ENCODE data around the gene CHAF1A. TPM values are rescaled to one million over a fixed set of nuclear protein-coding genes. Genes with fewer than 3 reads are reported as not detected.

The CHAF1A gene, protein sequence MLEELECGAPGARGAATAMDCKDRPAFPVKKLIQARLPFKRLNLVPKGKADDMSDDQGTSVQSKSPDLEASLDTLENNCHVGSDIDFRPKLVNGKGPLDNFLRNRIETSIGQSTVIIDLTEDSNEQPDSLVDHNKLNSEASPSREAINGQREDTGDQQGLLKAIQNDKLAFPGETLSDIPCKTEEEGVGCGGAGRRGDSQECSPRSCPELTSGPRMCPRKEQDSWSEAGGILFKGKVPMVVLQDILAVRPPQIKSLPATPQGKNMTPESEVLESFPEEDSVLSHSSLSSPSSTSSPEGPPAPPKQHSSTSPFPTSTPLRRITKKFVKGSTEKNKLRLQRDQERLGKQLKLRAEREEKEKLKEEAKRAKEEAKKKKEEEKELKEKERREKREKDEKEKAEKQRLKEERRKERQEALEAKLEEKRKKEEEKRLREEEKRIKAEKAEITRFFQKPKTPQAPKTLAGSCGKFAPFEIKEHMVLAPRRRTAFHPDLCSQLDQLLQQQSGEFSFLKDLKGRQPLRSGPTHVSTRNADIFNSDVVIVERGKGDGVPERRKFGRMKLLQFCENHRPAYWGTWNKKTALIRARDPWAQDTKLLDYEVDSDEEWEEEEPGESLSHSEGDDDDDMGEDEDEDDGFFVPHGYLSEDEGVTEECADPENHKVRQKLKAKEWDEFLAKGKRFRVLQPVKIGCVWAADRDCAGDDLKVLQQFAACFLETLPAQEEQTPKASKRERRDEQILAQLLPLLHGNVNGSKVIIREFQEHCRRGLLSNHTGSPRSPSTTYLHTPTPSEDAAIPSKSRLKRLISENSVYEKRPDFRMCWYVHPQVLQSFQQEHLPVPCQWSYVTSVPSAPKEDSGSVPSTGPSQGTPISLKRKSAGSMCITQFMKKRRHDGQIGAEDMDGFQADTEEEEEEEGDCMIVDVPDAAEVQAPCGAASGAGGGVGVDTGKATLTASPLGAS
- total RNA-seq: 2.7 and 2.9 TPM in 2 replicates

DNA sequence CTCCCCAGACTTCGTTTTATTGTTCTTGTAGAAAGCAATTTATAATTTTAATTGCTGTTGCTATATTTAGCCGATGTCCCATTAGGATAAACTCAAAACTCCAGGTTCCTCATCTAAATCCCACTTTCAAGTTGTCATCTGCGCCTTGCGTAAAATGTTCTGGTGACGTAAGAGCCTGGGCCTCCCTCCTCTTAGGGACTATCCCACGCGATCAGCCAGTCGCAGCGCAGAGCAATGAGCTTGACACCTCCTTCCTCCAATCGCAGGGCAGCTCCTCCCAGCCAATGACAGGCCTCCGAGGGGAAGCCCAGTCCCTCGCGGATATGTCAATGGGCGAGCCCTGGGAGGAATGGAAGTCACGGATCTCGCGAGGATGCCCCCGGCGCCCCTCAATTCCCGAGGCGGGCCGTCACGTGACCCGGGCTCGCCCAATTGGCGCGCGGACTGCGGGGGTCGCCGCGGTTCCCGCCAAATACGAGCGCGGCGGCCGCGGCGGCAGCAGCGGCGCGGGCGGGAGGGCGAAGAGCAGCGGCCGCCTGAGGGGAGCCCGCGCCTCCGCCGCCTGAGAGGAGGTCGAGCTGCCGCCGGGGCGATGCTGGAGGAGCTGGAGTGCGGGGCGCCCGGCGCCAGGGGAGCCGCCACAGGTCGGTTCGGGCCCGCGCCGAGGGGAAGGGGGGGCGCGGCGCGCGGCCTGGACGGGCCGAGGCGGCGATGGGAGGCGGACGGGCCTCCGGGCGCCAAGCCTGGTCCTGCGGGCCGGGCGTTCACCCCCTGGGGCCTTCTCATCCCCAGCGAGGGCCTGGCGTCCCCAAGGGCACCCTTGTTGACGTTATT lies at the start of gene CHAF1A:
CHAF1A (plus strand) TSS at position 470 of the 834 bp plus-strand sequence; CDS start at position 593, 123 bp downstream.

DNA sequence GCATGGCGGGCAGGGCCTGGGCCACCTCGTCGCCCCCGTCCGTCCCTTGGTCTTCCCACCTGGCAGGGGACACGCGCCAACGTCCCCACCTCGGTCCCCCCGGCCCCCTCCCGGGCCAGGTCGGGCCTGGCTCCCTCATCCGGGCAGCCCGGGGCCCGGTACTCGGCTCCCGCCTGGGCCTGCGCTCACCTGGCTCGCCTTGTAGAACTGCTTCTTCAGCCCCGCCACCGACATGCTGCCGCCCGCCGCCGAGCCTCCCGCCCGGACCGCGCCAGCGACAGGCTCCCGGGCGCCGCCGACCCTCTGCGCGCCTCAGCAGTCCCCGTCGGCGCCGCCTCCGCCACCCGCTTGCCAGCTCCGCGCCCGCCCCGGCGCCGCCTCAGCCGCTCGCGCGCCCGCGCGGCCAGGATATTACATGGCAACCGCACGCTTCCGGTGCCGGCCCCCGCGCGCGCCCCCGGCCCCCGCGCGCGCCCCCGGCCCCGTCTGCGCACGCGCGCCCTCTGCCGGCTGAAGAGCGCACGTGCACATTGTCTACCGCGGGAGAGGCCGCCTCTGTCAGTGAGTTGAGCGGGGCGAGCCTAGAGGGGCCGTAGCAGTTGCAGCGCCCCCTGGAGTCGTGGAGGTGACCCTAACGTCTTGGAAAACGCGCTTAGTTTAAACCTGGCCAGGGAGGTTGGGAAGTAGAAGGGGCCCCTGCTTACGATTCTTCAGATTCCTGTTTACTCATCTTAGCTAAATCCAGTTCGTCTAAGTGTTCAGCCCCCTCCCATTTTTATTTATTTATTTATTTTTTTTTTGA lies 2.1 kb upstream of the CHAF1A start, which contains the start of gene SH3GL1:
SH3GL1 (minus strand) TSS at position 413 of the 802 bp plus-strand sequence; CDS start at position 234, 179 bp downstream.

DNA sequence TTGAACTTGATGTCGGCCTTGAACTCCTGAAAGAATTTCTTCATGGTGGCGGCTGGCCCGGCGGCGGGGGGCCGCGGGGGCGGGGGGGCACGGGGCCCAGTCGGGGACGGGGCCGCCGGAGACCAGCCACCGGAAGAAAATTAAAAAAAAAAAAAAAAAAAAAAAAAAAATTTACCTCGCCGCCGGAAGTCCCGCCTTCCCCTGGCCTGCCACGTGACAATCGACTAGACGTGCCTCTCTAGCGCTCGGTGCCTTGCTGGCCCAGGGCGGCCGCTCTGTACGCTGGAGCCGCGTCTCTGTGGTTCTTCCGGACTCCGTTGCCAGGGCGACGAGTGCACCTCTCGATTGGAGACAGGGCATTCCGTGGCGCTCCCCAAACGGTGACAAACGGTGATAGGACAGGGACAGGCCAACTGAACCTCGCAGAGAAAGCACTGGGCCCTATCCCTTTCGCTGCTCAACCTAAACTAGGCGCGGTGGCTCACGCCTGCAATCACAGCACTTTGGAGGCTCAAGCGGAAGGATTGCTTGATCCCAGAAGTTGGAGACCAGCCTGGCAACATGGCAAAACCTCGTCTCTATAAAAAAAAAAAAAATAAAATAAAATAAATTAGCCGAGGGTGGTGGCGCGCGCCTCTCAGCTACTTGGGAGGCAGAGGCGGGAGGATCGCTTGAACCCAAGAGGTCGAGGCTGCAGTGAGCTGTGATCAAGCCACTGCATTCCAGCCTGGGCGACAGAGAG lies 55.4 kb downstream of the CHAF1A start, which contains the start of gene UBXN6:
UBXN6 (minus strand) TSS at position 141 of the 742 bp plus-strand sequence; CDS start at position 44, 97 bp downstream.

DNA sequence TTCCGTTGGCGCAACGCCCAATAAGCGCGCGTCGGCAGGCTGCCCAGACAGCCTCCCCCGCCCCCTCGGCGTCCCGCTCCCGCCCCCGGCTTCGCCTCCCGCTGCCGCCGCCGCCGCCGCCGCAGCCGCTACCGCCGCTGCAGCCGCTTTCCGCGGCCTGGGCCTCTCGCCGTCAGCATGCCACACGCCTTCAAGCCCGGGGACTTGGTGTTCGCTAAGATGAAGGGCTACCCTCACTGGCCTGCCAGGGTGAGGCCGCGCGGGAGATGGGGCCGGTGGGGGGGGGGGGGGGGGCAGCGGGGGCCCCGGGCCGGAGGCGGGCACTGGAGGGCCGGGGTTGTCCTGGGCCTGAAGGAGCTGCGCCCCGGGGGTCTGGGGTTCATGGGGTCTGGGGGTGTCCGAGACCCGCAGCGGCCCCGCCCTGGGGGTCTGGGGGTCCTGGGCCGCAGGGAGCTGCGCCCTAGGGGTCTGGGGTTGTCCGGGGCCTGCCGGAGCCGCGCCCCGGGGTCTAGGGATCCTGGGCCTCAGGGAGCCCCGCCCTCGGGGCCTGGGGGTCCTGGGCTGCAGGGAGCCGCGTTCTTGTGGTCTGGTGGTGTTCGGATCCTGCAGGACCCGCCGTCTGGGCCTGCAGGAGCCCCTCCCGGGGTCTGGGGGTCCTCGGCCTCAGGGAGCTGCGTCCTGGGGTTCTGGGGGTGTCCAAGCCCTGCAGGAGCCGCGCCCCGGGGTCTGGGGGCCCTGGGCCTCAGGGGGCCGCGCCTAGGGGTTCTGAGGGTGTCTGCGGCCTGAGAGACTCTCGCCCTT lies 69.9 kb downstream of the CHAF1A start, which contains the start of gene HDGFL2:
HDGFL2 (plus strand) TSS at position 124 of the 801 bp plus-strand sequence; CDS start at position 178, 54 bp downstream.

Other genes starting within 250 kb of the CHAF1A start
- 2.2 TPM in 1 of 2 replicates, not detected in the other for gene CREB3L3, start 249.0 kb upstream of the CHAF1A start, total RNA-seq
- 15.2 and 19.8 TPM in 2 replicates for gene SIRT6, start 220.1 kb upstream of the CHAF1A start, total RNA-seq
- 0.75 and 1.5 TPM in 2 replicates for gene ANKRD24, start 220.0 kb upstream of the CHAF1A start, total RNA-seq
- gene EBI3, start 173.1 kb upstream of the CHAF1A start, total RNA-seq: not detected in 2 replicates
- 13.8 and 18.2 TPM in 2 replicates for gene YJU2, start 155.6 kb upstream of the CHAF1A start, total RNA-seq
- gene SHD, start 123.4 kb upstream of the CHAF1A start, total RNA-seq: not detected in 2 replicates
- gene TMIGD2, start 100.3 kb upstream of the CHAF1A start, total RNA-seq: not detected in 2 replicates
- gene FSD1, start 98.0 kb upstream of the CHAF1A start, total RNA-seq: 0.69 and 4.2 TPM in 2 replicates
- gene STAP2, start 63.8 kb upstream of the CHAF1A start, total RNA-seq: 3.6 TPM in 2 replicates
- 2.7 and 4.0 TPM in 2 replicates for gene MPND, start 59.1 kb upstream of the CHAF1A start, total RNA-seq
- 76.0 and 86.1 TPM in 2 replicates for gene SH3GL1, start 2.1 kb upstream of the CHAF1A start, total RNA-seq
- gene UBXN6, start 55.2 kb downstream of the CHAF1A start, total RNA-seq: 53.5 and 63.2 TPM in 2 replicates
- 53.7 and 63.0 TPM in 2 replicates for gene HDGFL2, start 69.7 kb downstream of the CHAF1A start, total RNA-seq
- gene PLIN4, start 115.8 kb downstream of the CHAF1A start, total RNA-seq: 11.9 and 12.7 TPM in 2 replicates
- 0.59 and 1.4 TPM in 2 replicates for gene PLIN5, start 132.6 kb downstream of the CHAF1A start, total RNA-seq
- 1.4 and 1.5 TPM in 2 replicates for gene LRG1, start 137.4 kb downstream of the CHAF1A start, total RNA-seq
- 11.2 and 12.2 TPM in 2 replicates for gene SEMA6B, start 157.0 kb downstream of the CHAF1A start, total RNA-seq
- 7.9 and 8.5 TPM in 2 replicates for gene TNFAIP8L1, start 236.9 kb downstream of the CHAF1A start, total RNA-seq